HepG2 (cell line): ENCODE data around the gene ECHS1. TPM values are rescaled to one million over a fixed set of nuclear protein-coding genes. Genes with fewer than 3 reads are reported as not detected.

Experiments
- BCL6 ChIP-seq: IDR thresholded peaks from 2 replicates; pipeline ENCODE4 v1.6.1; 2016; ENCODE audit warnings: missing genetic modification reagents, missing compliant biosample characterization
- DPF2 ChIP-seq: sonication (generic); formaldehyde crosslinking; IDR thresholded peaks from 2 replicates; pipeline ENCODE4 v1.4.0; 2020; ENCODE audit warnings: mild to moderate bottlenecking, low read depth, missing genetic modification reagents, borderline replicate concordance
- GPN1 ChIP-seq: sonication (generic); formaldehyde crosslinking; IDR thresholded peaks from 2 replicates; pipeline ENCODE4 v1.5.1; 2020; ENCODE audit warnings: missing genetic modification reagents, borderline replicate concordance
- KAT8 ChIP-seq: IDR thresholded peaks from 2 replicates; pipeline ENCODE4 v1.6.1; 2016; ENCODE audit warnings: missing genetic modification reagents, missing compliant biosample characterization
- KDM6A ChIP-seq: IDR thresholded peaks from 2 replicates; pipeline ENCODE4 v1.6.1; 2016; ENCODE audit warnings: low read depth
- PITX1 ChIP-seq: sonication (generic); formaldehyde crosslinking; IDR thresholded peaks from 2 replicates; pipeline ENCODE4 v1.5.1; 2020; ENCODE audit warnings: mild to moderate bottlenecking, missing genetic modification reagents
- PRPF4 ChIP-seq: fragments of 200-400 bp; formaldehyde crosslinking; IDR thresholded peaks from 2 replicates; pipeline ENCODE4 v1.6.1; 2016; ENCODE audit warnings: low read length, low read depth; ENCODE audit not compliant: poor library complexity, severe bottlenecking
- RBM22 ChIP-seq: fragments of 200-400 bp; formaldehyde crosslinking; optimal IDR thresholded peaks from 2 replicates; pipeline ENCODE3; 2017; ENCODE audit warnings: mild to moderate bottlenecking, low read length, moderate library complexity
- REPIN1 ChIP-seq: sonication (generic); formaldehyde crosslinking; IDR thresholded peaks from 2 replicates; pipeline ENCODE4 v1.8.0; 2022; ENCODE audit warnings: missing genetic modification reagents, low read depth, mild to moderate bottlenecking, borderline replicate concordance
- RFX3 ChIP-seq: IDR thresholded peaks from 2 replicates; pipeline ENCODE4 v1.6.1; 2016; ENCODE audit warnings: missing biosample characterization, missing genetic modification reagents
- TBP ChIP-seq: sonication (generic); formaldehyde crosslinking; IDR thresholded peaks from 2 replicates; pipeline ENCODE4 v1.5.0; 2020; ENCODE audit warnings: missing genetic modification reagents
- ZMYM2 ChIP-seq: sonication (generic); formaldehyde crosslinking; IDR thresholded peaks from 2 replicates; pipeline ENCODE4 v1.8.0; 2022; ENCODE audit warnings: mild to moderate bottlenecking, missing genetic modification reagents
- ZNF124 ChIP-seq: sonication (generic); formaldehyde crosslinking; IDR thresholded peaks from 2 replicates; pipeline ENCODE4 v1.4.0; 2020; ENCODE audit warnings: missing genetic modification reagents
- ZNF589 ChIP-seq: sonication (generic); formaldehyde crosslinking; conservative IDR thresholded peaks from 2 replicates; pipeline ENCODE4 v1.8.0; 2022; ENCODE audit warnings: mild to moderate bottlenecking, moderate library complexity, missing genetic modification reagents
- ZNF709 ChIP-seq: sonication (generic); formaldehyde crosslinking; IDR thresholded peaks from 2 replicates; pipeline ENCODE4 v1.5.0; 2020; ENCODE audit warnings: mild to moderate bottlenecking, missing genetic modification reagents
- polyA plus RNA-seq, 8 experiments: library from polyadenylated mRNA; depleted of rRNA in 3 of 8; stranded (reverse) in 7 of 8; unstranded in 1 of 8; fragments of >200 nt; fragmentation: Illumina TruSeq in 4 of 8; extraction: Trizol in 4 of 8; gene quantifications; 2 replicates each; pipeline versions ENCODE4 v1.2.1 to v1.2.3, GENCODE V29; 2011 to 2016; ENCODE audit warnings: low read depth in 4 of 8, missing spikeins in 1 of 8, mixed read lengths in 1 of 8; ENCODE audit not compliant: insufficient read depth in 1 of 8
- total RNA-seq, 5 experiments: library from RNA; depleted of rRNA; stranded (reverse); fragments of >200 nt; fragmentation: Illumina TruSeq; extraction: Trizol; gene quantifications; 2 replicates each; pipeline ENCODE4 v1.2.3, GENCODE V29; 2016; ENCODE audit warnings: low read depth in 1 of 5
- TF ChIP-seq, protein P1 (sequence below): sonication (generic); formaldehyde crosslinking; IDR thresholded peaks from 2 replicates; pipeline ENCODE4 v1.4.0; 2020; ENCODE audit warnings: missing genetic modification reagents, borderline replicate concordance
- TF ChIP-seq, protein P2 (sequence below): sonication (generic); formaldehyde crosslinking; IDR thresholded peaks from 2 replicates; pipeline ENCODE4 v1.5.0; 2020; ENCODE audit warnings: missing genetic modification reagents
- TF ChIP-seq, protein P3 (sequence below): fragments of 450-650 bp; IDR thresholded peaks from 2 replicates; pipeline ENCODE4 v1.6.1; 2017; ENCODE audit warnings: mild to moderate bottlenecking
- TF ChIP-seq, protein P4 (sequence below): sonication (generic); formaldehyde crosslinking; IDR thresholded peaks from 2 replicates; pipeline ENCODE4 v1.5.0; 2020; ENCODE audit warnings: missing genetic modification reagents
- TF ChIP-seq, protein P5 (sequence below): sonication (generic); formaldehyde crosslinking; IDR thresholded peaks from 2 replicates; pipeline ENCODE4 v1.9.0; 2022; ENCODE audit warnings: missing genetic modification reagents, mild to moderate bottlenecking, borderline replicate concordance

ECHS1 gene
- total and polyA plus RNA-seq, 2 of the 13 experiments (the other 11 are each of a cell fraction or from before 2014, with no cell fraction given), result 32.7 to 195 TPM

DNA sequence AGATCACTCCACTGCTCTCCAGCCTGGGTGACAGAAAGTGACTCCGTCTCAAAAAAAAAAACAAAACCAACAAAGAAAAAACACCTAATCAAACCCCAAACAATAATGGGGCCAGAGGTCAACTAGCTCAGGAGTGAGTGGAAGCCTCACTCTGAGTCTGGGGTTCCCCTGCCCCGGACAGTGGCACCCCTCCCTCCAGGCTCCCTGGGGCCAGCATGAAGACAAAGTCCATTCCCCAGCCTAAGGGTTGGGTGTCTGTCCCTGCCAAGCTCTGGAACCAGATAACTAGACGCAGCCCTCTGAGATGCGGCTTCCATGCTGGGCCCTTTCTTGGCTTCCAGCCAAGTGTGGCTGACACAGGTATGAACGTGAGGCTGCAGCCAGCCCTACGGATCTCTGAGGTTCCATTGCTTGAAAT lies 13.6 kb downstream of the ECHS1 start (continued):
- no peak for TF ChIP-seq RBM22
- TF ChIP-seq, protein P1, sequence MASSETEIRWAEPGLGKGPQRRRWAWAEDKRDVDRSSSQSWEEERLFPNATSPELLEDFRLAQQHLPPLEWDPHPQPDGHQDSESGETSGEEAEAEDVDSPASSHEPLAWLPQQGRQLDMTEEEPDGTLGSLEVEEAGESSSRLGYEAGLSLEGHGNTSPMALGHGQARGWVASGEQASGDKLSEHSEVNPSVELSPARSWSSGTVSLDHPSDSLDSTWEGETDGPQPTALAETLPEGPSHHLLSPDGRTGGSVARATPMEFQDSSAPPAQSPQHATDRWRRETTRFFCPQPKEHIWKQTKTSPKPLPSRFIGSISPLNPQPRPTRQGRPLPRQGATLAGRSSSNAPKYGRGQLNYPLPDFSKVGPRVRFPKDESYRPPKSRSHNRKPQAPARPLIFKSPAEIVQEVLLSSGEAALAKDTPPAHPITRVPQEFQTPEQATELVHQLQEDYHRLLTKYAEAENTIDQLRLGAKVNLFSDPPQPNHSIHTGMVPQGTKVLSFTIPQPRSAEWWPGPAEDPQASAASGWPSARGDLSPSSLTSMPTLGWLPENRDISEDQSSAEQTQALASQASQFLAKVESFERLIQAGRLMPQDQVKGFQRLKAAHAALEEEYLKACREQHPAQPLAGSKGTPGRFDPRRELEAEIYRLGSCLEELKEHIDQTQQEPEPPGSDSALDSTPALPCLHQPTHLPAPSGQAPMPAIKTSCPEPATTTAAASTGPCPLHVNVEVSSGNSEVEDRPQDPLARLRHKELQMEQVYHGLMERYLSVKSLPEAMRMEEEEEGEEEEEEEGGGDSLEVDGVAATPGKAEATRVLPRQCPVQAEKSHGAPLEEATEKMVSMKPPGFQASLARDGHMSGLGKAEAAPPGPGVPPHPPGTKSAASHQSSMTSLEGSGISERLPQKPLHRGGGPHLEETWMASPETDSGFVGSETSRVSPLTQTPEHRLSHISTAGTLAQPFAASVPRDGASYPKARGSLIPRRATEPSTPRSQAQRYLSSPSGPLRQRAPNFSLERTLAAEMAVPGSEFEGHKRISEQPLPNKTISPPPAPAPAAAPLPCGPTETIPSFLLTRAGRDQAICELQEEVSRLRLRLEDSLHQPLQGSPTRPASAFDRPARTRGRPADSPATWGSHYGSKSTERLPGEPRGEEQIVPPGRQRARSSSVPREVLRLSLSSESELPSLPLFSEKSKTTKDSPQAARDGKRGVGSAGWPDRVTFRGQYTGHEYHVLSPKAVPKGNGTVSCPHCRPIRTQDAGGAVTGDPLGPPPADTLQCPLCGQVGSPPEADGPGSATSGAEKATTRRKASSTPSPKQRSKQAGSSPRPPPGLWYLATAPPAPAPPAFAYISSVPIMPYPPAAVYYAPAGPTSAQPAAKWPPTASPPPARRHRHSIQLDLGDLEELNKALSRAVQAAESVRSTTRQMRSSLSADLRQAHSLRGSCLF, result no peak
- peak; percentile 4; the same call in 1 of the 2 replicates for TF ChIP-seq ZMYM2 (CRISPR knock-in tag)
- TF ChIP-seq, protein P2, sequence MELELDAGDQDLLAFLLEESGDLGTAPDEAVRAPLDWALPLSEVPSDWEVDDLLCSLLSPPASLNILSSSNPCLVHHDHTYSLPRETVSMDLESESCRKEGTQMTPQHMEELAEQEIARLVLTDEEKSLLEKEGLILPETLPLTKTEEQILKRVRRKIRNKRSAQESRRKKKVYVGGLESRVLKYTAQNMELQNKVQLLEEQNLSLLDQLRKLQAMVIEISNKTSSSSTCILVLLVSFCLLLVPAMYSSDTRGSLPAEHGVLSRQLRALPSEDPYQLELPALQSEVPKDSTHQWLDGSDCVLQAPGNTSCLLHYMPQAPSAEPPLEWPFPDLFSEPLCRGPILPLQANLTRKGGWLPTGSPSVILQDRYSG (CRISPR knock-in tag), result no peak
- TF ChIP-seq, protein P3, sequence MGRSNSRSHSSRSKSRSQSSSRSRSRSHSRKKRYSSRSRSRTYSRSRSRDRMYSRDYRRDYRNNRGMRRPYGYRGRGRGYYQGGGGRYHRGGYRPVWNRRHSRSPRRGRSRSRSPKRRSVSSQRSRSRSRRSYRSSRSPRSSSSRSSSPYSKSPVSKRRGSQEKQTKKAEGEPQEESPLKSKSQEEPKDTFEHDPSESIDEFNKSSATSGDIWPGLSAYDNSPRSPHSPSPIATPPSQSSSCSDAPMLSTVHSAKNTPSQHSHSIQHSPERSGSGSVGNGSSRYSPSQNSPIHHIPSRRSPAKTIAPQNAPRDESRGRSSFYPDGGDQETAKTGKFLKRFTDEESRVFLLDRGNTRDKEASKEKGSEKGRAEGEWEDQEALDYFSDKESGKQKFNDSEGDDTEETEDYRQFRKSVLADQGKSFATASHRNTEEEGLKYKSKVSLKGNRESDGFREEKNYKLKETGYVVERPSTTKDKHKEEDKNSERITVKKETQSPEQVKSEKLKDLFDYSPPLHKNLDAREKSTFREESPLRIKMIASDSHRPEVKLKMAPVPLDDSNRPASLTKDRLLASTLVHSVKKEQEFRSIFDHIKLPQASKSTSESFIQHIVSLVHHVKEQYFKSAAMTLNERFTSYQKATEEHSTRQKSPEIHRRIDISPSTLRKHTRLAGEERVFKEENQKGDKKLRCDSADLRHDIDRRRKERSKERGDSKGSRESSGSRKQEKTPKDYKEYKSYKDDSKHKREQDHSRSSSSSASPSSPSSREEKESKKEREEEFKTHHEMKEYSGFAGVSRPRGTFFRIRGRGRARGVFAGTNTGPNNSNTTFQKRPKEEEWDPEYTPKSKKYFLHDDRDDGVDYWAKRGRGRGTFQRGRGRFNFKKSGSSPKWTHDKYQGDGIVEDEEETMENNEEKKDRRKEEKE, result no peak
- TF ChIP-seq, protein P4, sequence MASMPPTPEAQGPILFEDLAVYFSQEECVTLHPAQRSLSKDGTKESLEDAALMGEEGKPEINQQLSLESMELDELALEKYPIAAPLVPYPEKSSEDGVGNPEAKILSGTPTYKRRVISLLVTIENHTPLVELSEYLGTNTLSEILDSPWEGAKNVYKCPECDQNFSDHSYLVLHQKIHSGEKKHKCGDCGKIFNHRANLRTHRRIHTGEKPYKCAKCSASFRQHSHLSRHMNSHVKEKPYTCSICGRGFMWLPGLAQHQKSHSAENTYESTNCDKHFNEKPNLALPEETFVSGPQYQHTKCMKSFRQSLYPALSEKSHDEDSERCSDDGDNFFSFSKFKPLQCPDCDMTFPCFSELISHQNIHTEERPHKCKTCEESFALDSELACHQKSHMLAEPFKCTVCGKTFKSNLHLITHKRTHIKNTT, result no peak
- TF ChIP-seq REPIN1 (CRISPR knock-in tag), result no peak
- no peak for TF ChIP-seq TBP
- TF ChIP-seq BCL6, result no peak
- TF ChIP-seq, protein P5, sequence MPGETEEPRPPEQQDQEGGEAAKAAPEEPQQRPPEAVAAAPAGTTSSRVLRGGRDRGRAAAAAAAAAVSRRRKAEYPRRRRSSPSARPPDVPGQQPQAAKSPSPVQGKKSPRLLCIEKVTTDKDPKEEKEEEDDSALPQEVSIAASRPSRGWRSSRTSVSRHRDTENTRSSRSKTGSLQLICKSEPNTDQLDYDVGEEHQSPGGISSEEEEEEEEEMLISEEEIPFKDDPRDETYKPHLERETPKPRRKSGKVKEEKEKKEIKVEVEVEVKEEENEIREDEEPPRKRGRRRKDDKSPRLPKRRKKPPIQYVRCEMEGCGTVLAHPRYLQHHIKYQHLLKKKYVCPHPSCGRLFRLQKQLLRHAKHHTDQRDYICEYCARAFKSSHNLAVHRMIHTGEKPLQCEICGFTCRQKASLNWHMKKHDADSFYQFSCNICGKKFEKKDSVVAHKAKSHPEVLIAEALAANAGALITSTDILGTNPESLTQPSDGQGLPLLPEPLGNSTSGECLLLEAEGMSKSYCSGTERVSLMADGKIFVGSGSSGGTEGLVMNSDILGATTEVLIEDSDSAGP, result no peak
- peak; percentile 13; the same call in 1 of the 2 replicates for TF ChIP-seq ZNF709 (CRISPR knock-in tag)
- TF ChIP-seq ZNF589 (CRISPR knock-in tag), result no peak
- TF ChIP-seq KAT8 (CRISPR knock-in tag), result no peak
- TF ChIP-seq ZNF124 (CRISPR knock-in tag), result no peak
- no peak for TF ChIP-seq PRPF4
- no peak for TF ChIP-seq GPN1 (CRISPR knock-in tag)
- no peak for TF ChIP-seq RFX3 (CRISPR knock-in tag)
- no peak for TF ChIP-seq PITX1
- TF ChIP-seq KDM6A (CRISPR knock-in tag), result no peak; the same call in 1 of the 2 replicates
- no peak for TF ChIP-seq DPF2 (CRISPR knock-in tag)
